GM12878 (cell line): Measurements from ENCODE around the gene CACNA1S. TPM values are rescaled to one million over a fixed set of nuclear protein-coding genes. Genes with fewer than 3 reads are reported as not detected.

Experiments
- ATAC-seq: fragments of 200-7000 bp; cut with Tn5 transposase; 3 replicates; pipeline ENCODE4 v1.9.1; 2020; ENCODE audit warnings: mild to moderate bottlenecking, moderate library complexity
- BruUV-seq: library from RNA; stranded (reverse); fragments of 400-500 nt; replicated peaks from 2 replicates; lab custom pipeline; 2021; lab: Mats Ljungman, UMichigan
- CTCF ChIA-PET: fragments of 300-600 bp; sonication (Branson Sonifier 250); formaldehyde crosslinking; extraction: SDS; loops from one replicate; lab custom pipeline; 2021; ENCODE audit warnings: inconsistent platforms; lab: Yijun Ruan, JAX
- POLR2A ChIA-PET: fragments of 350-600 bp; formaldehyde crosslinking; extraction: SDS; loops from one replicate; lab custom pipeline; 2021; ENCODE audit warnings: inconsistent platforms; lab: Charles Lee
- RAD21 ChIA-PET: fragments of 300-600 bp; sonication (Branson Sonifier 250); formaldehyde crosslinking; loops from one replicate; lab custom pipeline; 2023; ENCODE audit warnings: antibody characterized with exemption; ENCODE audit not compliant: unreplicated experiment; lab: Charles Lee
- SMC1A ChIA-PET: fragments of 300-600 bp; sonication (Branson Sonifier 250); formaldehyde crosslinking; loops from one replicate; lab custom pipeline; 2023; ENCODE audit not compliant: unreplicated experiment, uncharacterized antibody; lab: Charles Lee
- DNase-seq: peaks from one replicate; pipeline ENCODE4 v3.0.0-alpha.2; 2011; ENCODE audit warnings: low read depth, low spot score
- FAIRE-seq: peaks from 3 replicates; lab custom pipeline; 2011; peaks lifted over from hg19 to GRCh38; lab: Jason Lieb, UNC
- H2AFZ ChIP-seq: 2 replicates; pipeline ENCODE4 v1.6.0; 2011; ENCODE audit warnings: low read depth, low read length, control low read depth; ENCODE audit not compliant: control insufficient read depth
- H3K27ac ChIP-seq: 2 replicates; pipeline ENCODE4 v1.5.1; 2011; ENCODE audit warnings: control low read depth; ENCODE audit not compliant: control insufficient read depth, insufficient read depth
- H3K27me3 ChIP-seq, 2 experiments: replicated peaks in 1 of 2; 2 replicates each; pipeline versions ENCODE4 v1.6.0 to v1.6.1; 2011; ENCODE audit warnings: low read length in 1 of 2; ENCODE audit not compliant: control insufficient read depth in 2 of 2, insufficient read depth in 2 of 2
- H3K36me3 ChIP-seq, 2 experiments: 2 replicates each; pipeline ENCODE4 v1.5.1; 2011; ENCODE audit warnings: low read length in 1 of 2; ENCODE audit not compliant: control insufficient read depth in 2 of 2, insufficient read depth in 2 of 2
- H3K4me1 ChIP-seq: 2 replicates; pipeline ENCODE4 v1.6.1; 2011; ENCODE audit warnings: mild to moderate bottlenecking, low read length, moderate library complexity, mixed read lengths; ENCODE audit not compliant: control insufficient read depth, insufficient read depth
- H3K4me2 ChIP-seq: 2 replicates; pipeline ENCODE4 v1.6.0; 2011; ENCODE audit warnings: control low read depth; ENCODE audit not compliant: control insufficient read depth, insufficient read depth
- H3K4me3 ChIP-seq: fragments of 200-600 bp; sonication (generic); 2 replicates; pipeline ENCODE4 v1.5.1; 2016
- H3K79me2 ChIP-seq: 2 replicates; pipeline ENCODE4 v1.6.0; 2011; ENCODE audit warnings: low read length; ENCODE audit not compliant: control insufficient read depth, insufficient read depth
- H3K9ac ChIP-seq: 2 replicates; pipeline ENCODE4 v1.8.0; 2011; ENCODE audit warnings: low read length, control low read depth, mixed read lengths; ENCODE audit not compliant: control insufficient read depth, insufficient read depth
- H3K9me3 ChIP-seq: replicated peaks from 3 replicates; pipeline ENCODE4 v1.5.1; 2011; ENCODE audit warnings: mild to moderate bottlenecking, low read length; ENCODE audit not compliant: control insufficient read depth, insufficient read depth
- H4K20me1 ChIP-seq: 2 replicates; pipeline ENCODE4 v1.6.0; 2011; ENCODE audit not compliant: control insufficient read depth, insufficient read depth
- ATF3 ChIP-seq: IDR thresholded peaks from 2 replicates; pipeline ENCODE4 v1.6.1; 2011; ENCODE audit warnings: low read depth, mild to moderate bottlenecking, low read length, moderate library complexity, borderline replicate concordance; ENCODE audit errors: extremely low read depth
- BHLHE40 ChIP-seq, 2 experiments: fragments of 450-650 bp in 1 of 2; IDR thresholded peaks; 2 replicates each; pipeline ENCODE4 v1.6.1; 2011 to 2017; ENCODE audit warnings: low read depth in 2 of 2, borderline replicate concordance in 1 of 2, improper control_type of control experiment in 1 of 2, low read length in 1 of 2, mild to moderate bottlenecking in 1 of 2
- BMI1 ChIP-seq: fragments of 450-650 bp; IDR thresholded peaks from 2 replicates; pipeline ENCODE4 v1.6.1; 2016; ENCODE audit warnings: mild to moderate bottlenecking, moderate library complexity, borderline replicate concordance
- CUX1 ChIP-seq: IDR thresholded peaks from 2 replicates; pipeline ENCODE4 v1.6.1; 2012; ENCODE audit warnings: improper control_type of control experiment, low read depth, low read length; ENCODE audit not compliant: insufficient replicate concordance
- ELK1 ChIP-seq: IDR thresholded peaks from 2 replicates; pipeline ENCODE4 v1.6.1; 2012; ENCODE audit warnings: low read depth, low read length, improper control_type of control experiment
- EP300 ChIP-seq, 2 experiments: fragments of 150-350 bp in 1 of 2; IDR thresholded peaks; 2 replicates each; pipeline ENCODE4 v1.6.1; 2011 to 2012; ENCODE audit warnings: low read depth in 2 of 2, low read length in 2 of 2, borderline replicate concordance in 1 of 2, improper control_type of control experiment in 1 of 2, inconsistent platforms in 1 of 2; ENCODE audit not compliant: control insufficient read depth in 1 of 2
- IKZF2 ChIP-seq, 2 experiments: fragments of 450-650 bp; IDR thresholded peaks; 2 replicates each; pipeline ENCODE4 v1.6.1; 2017; ENCODE audit warnings: mild to moderate bottlenecking in 2 of 2, moderate library complexity in 2 of 2
- MAX ChIP-seq: IDR thresholded peaks from 2 replicates; pipeline ENCODE4 v1.6.1; 2012; ENCODE audit warnings: low read depth, low read length, improper control_type of control experiment
- POLR2AphosphoS2 ChIP-seq: IDR thresholded peaks from 2 replicates; pipeline ENCODE4 v1.6.1; 2011; ENCODE audit warnings: low read depth, mild to moderate bottlenecking, low read length, improper control_type of control experiment, moderate library complexity
- SIX5 ChIP-seq: IDR thresholded peaks from 2 replicates; pipeline ENCODE4 v1.6.1; 2011; ENCODE audit warnings: mild to moderate bottlenecking, low read depth, low read length, moderate library complexity; ENCODE audit not compliant: severe bottlenecking
- STAT1 ChIP-seq: fragments of 450-650 bp; conservative IDR thresholded peaks from 2 replicates; pipeline ENCODE4 v1.6.1; 2014; ENCODE audit warnings: antibody characterized with exemption, mild to moderate bottlenecking
- TCF12 ChIP-seq: IDR thresholded peaks from 2 replicates; pipeline ENCODE4 v1.6.1; 2011; ENCODE audit warnings: low read depth, mild to moderate bottlenecking, low read length
- ZNF24 ChIP-seq: fragments of 450-650 bp; IDR thresholded peaks from 2 replicates; pipeline ENCODE4 v1.6.1; 2017; ENCODE audit warnings: antibody characterized with exemption, mild to moderate bottlenecking
- WGBS: methylation state at CpG from one replicate; pipeline ENCODE4 v1.1.6; 2016; ENCODE audit warnings: low lambda C conversion rate; ENCODE audit not compliant: insufficient replicate concordance, insufficient coverage; ENCODE audit errors: missing lambda C conversion rate; 5-methylcytosine and 5-hydroxymethylcytosine counted together
- in situ Hi-C: fragments of 300-500 bp; cut with MboI; formaldehyde crosslinking; loops from 9 replicates; pipeline ENCODE4 v1.14.3; 2018; ENCODE audit warnings: mixed read lengths
- intact Hi-C: fragments of 100-400 bp; cut with micrococcal nuclease; formaldehyde crosslinking; loops from one replicate; pipeline ENCODE4 v1.14.2; 2022; ENCODE audit not compliant: unreplicated experiment
- polyA plus RNA-seq, 11 experiments: library from polyadenylated mRNA; depleted of rRNA in 4 of 11; unstranded in 6 of 11; stranded (reverse) in 5 of 11; fragments of >200 nt; fragmentation: Nextera tagmentation in 4 of 11; fragmentation: Illumina TruSeq in 1 of 11; extraction: Ambion mirVana in 4 of 11; extraction: Trizol in 1 of 11; gene quantifications; 1 replicate in 1 of 11; 2 replicates in 10 of 11; pipeline versions ENCODE4 v1.2.1 to v1.2.3, GENCODE V29; 2011 to 2016; ENCODE audit warnings: inconsistent platforms in 2 of 11, missing spikeins in 2 of 11, low read depth in 1 of 11
- total RNA-seq, 4 experiments: library from RNA; depleted of rRNA in 3 of 4; stranded (reverse); fragments of >200 nt in 3 of 4; fragmentation: Illumina TruSeq in 1 of 4; extraction: Trizol in 1 of 4; gene quantifications; 2 replicates each; pipeline versions ENCODE4 v1.2.1 to v1.2.3, GENCODE V29; 2013 to 2021

CACNA1S gene
- total and polyA plus RNA-seq, 10 of the 15 experiments (the other 5 are each of a cell fraction or from before 2014, with no cell fraction given), result under 0.01 to 0.04 (median 0.02) TPM; not detected in 6

GRCh38 chr1:201077736-201078135 lies 34.5 kb downstream of the CACNA1S start:
- in situ Hi-C loops (no loop called here), intact Hi-C loops (no loop called here)
- Histone ChIP-seq H3K4me3 (no peak overlapping the region), H3K4me1 (no peaks in the 10 kb centered on the region), H3K9ac (no peak overlapping the region), H3K36me3 (no peaks in the 10 kb centered on the region), H2AFZ (no peak overlapping the region), H3K4me2 (no peak overlapping the region), H3K27me3 (peaks cover 0 to 2% of the 10 kb centered on the region in 2 experiments; a peak in 2 of 4 replicates), H4K20me1 (no peaks in the 10 kb centered on the region), H3K27ac (no peak overlapping the region), H3K79me2 (no peaks in the 10 kb centered on the region), H3K9me3 (no peaks in the 10 kb centered on the region)
- SMC1A ChIA-PET, result no interaction called here
- BruUV-seq, result no TSS peak
- DNase-seq (no peak), ATAC-seq (no peak), FAIRE-seq (no peak)
- CTCF ChIA-PET, result interaction anchor here (0.6 to 1.1 kb wide), 3 partner anchors 23 to 105 kb away, joined by 3 read pairs; no protein-coding TSS in a partner anchor
- 52% methylated on average over 17 of the region's 17 CpGs for WGBS
- POLR2A ChIA-PET, result interaction anchor here (0.5 to 0.6 kb wide), 2 partner anchors 13 to 516 kb away, joined by 3 to 5 read pairs; no protein-coding TSS in a partner anchor
- RAD21 ChIA-PET, result no interaction called here
- TF ChIP-seq SIX5, result no peak
- TF ChIP-seq BHLHE40 (IDR thresholded peaks at IDR 0.05; ENCODE audit: borderline replicate concordance in 1 of 2, low read depth in 2 of 2, low read length in 1 of 2), result no peak
- TF ChIP-seq ELK1, result no peak
- no peak for TF ChIP-seq BMI1
- no peak for TF ChIP-seq POLR2AphosphoS2
- TF ChIP-seq ZNF24, result no peak
- TF ChIP-seq STAT1, result no peak
- TF ChIP-seq TCF12, result no peak
- no peak for TF ChIP-seq ATF3
- no peak for TF ChIP-seq MAX
- no peak for TF ChIP-seq CUX1
- TF ChIP-seq EP300 (IDR thresholded peaks at IDR 0.05; ENCODE audit: borderline replicate concordance in 1 of 2, control insufficient read depth in 1 of 2, low read depth in 2 of 2, low read length in 2 of 2), result no peak
- TF ChIP-seq IKZF2 (IDR thresholded peaks at IDR 0.05), result no peak
